HG03175 (cell line): Measurements from ENCODE around the gene CRIP2.

ENCODE experiments used
- ATAC-seq: cut with Tn5 transposase; IDR thresholded peaks from one replicate; pipeline ENCODE4 v1.9.1; 2021; ENCODE audit warnings: mild to moderate bottlenecking, moderate library complexity; ENCODE audit not compliant: unreplicated experiment

The CRIP2 gene, protein sequence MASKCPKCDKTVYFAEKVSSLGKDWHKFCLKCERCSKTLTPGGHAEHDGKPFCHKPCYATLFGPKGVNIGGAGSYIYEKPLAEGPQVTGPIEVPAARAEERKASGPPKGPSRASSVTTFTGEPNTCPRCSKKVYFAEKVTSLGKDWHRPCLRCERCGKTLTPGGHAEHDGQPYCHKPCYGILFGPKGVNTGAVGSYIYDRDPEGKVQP

GRCh38 chr14:105474483-105475268 lies at the start of gene CRIP2:
CRIP2 (plus strand) TSS chr14:105474821; CDS start chr14:105474863, 42 bp downstream.
- no peak for ATAC-seq

- no peak for ATAC-seq
Measured at GRCh38 chr14:105424861-105425260, 49.8 kb upstream of the CRIP2 start.

- no peak for ATAC-seq
Measured at GRCh38 chr14:105425823-105426247, 48.8 kb upstream of the CRIP2 start.

GRCh38 chr14:105426416-105427130 lies 48.0 kb upstream of the CRIP2 start:
- no peak for ATAC-seq

GRCh38 chr14:105427412-105427811 lies 47.2 kb upstream of the CRIP2 start:
- no peak for ATAC-seq

DNA sequence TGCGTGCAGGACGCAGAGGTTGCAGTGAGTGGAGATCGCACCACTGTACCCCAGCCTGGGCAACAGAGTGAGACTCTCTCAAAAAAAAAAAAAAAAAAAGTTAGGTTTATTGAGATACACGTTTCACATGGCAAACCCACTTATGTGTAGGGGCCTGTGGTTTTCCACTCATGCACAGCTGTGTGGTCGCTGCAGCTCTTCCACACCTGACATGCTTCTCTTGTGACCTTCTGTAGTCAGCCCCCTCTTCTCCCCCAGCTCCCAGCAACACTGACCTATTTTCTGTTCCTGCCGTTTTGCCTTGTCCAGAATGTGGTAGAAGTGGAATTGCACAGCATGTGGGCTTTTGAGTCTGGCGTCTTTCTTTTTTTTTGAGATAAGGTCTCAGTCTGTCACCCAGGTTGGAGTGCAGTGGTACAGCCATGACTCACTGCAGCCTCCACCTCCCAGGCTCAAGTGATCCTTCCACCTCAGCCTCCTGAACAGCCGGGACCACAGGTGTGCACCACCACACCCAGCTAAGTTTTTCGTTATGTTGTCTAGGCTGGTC lies 46.6 kb upstream of the CRIP2 start:
- no peak for ATAC-seq

GRCh38 chr14:105430042-105430441 lies 44.6 kb upstream of the CRIP2 start:
- no peak for ATAC-seq

GRCh38 chr14:105430565-105430964 lies 44.1 kb upstream of the CRIP2 start:
- no peak for ATAC-seq

DNA sequence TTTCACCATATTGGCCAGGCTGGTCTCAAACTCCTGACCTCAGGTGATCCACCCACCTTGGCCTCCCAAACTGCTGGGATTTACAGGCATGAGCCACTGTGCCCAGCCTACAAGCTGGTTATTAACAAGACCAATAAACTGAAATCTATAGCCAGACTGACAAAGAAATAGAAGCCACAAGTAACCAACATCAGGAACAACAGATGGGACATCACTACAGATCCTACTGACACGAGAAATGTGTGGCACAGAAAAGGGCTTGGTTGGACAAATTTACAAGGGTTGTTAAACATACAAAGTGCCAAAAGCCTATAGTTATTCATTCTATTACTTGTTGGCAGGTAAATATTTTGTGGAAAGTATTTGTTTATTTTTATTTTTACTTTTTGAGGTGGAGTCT lies 43.4 kb upstream of the CRIP2 start:
- no peak for ATAC-seq

DNA sequence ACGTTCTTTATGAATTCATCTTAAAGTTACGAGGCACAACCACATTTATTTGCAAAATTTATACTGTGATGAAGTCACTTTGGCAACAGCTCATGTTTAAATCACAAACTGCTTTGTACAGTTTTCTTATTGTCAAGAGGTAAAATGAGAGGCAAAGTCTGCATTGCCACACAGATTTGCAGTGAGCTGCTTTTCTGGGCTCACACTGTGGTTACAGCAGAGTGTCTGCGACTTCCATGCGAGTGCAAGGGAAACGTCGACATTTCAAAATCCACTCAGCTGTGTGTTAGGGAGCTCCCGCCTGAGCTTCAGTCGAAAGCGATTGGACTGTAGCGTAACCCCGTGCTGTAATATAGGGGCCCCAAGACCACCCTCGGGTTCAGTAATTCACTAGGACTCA lies 42.0 kb upstream of the CRIP2 start:
- ATAC-seq: no peak

DNA sequence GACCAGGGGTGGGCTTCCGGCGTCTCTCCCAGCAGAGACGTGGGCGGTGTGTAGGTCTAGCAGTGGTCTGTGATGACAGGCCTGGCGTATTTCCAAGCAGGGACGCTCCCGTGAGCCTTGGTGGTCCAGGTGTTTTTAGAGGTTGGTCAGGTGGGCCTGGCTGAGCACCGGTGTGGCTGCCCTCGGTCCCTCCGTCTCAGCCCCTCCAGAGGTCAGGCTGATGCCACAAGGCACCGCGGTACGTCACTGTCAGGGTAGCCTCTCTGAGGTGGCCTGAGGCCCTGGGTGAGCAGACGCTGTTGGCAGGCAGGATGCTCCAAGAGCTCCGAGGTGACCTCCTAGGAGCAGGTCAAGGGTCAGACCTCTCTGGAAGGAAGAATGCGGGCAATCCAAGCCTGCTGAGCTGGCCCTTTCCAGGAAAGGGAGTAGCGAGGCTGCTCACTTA lies 41.4 kb upstream of the CRIP2 start:
- no peak for ATAC-seq

DNA sequence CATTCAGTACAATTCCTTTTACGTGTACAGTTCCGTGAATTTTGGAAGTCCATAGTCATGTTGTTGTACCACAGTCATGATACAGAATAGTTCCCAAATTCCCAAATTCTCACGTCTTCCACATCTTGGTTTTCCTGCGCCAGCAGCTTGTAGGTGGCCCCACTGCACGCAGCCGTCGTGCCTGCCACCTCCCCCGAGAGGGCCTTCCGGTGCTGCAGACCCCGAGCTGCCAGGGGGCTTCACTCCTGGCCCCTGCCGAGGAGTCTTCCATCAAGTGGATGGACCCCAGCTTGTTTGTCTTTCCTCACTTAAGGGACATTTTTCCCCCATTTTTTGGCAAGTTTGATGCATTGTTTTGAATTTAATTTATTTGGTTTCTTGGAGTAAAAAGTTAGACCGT lies 38.2 kb upstream of the CRIP2 start:
- ATAC-seq: no peak

- no peak for ATAC-seq
Measured at GRCh38 chr14:105436891-105437722, 37.5 kb upstream of the CRIP2 start.

- no peak for ATAC-seq
Measured at GRCh38 chr14:105437723-105438500, 36.7 kb upstream of the CRIP2 start.

- no peak for ATAC-seq
Measured at GRCh38 chr14:105439179-105439578, 35.4 kb upstream of the CRIP2 start.

DNA sequence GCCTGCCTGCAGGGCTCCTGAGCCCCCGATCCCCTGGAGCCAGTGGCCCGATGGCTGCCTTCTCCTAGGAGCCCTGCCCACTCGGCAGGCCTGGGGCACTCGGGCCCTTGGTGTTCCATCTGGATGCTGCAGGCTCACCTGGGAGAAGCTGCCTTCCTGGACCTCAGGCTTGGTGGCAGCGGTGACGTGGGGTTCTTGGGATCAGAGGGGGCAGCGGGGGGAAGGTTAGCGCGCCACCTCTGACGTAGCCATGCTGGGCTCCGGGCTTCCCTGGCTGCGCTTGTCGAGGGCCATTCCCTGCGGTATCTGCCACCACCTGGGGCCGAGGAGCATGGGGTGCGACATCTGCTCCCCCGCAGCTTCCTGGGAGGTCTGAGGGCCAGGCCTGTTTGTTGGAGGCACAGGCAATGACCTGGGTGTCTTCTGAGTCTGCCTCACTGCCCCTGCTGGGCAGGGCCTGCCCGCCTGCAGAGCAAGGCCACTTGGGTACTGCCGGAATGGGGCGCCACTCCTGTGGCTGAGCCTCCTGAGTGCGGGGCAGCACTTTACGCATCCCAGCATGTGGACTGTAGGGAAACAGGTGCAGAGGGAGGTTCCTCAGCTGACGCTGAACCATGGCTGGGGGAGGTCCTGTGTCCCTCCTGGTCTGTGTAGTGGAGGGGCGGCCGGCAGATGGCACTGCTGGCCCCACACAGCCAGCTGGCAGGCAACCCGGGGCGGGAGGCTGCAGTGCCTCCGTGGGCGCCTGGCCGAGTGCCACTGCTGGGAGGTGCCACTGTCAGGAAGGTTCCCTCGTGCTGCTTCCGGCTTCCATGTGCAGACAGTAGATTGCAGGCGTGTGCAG lies 34.7 kb upstream of the CRIP2 start:
- no peak for ATAC-seq

GRCh38 chr14:105440554-105440900 lies 34.1 kb upstream of the CRIP2 start:
- no peak for ATAC-seq

- no peak for ATAC-seq
Measured at GRCh38 chr14:105440992-105441391, 33.6 kb upstream of the CRIP2 start.

GRCh38 chr14:105442125-105442524 lies 32.5 kb upstream of the CRIP2 start:
- no peak for ATAC-seq
